GM10248 (cell line): Measurements from ENCODE around the gene PLLP.

ENCODE experiments used
- CTCF ChIA-PET: fragments of 300-600 bp; sonication (Branson Sonifier 250); formaldehyde crosslinking; extraction: SDS; loops from one replicate; lab custom pipeline; 2021; ENCODE audit warnings: antibody characterized with exemption; lab: Yijun Ruan, JAX
- POLR2A ChIA-PET: fragments of 350-650 bp; sonication (Branson Sonifier 250); formaldehyde crosslinking; extraction: SDS; loops from one replicate; lab custom pipeline; 2020; ENCODE audit warnings: antibody characterized with exemption; lab: Yijun Ruan, JAX
- DNase-seq: peaks from one replicate; pipeline ENCODE4 v3.0.0; 2012; ENCODE audit errors: extremely low spot score
- TF ChIP-seq, protein P1 (sequence below): IDR thresholded peaks from 2 replicates; pipeline ENCODE4 v1.5.1; 2012; ENCODE audit warnings: mild to moderate bottlenecking, low read depth; ENCODE audit errors: extremely low read depth, missing control alignments, control extremely low read depth

The PLLP gene

DNA sequence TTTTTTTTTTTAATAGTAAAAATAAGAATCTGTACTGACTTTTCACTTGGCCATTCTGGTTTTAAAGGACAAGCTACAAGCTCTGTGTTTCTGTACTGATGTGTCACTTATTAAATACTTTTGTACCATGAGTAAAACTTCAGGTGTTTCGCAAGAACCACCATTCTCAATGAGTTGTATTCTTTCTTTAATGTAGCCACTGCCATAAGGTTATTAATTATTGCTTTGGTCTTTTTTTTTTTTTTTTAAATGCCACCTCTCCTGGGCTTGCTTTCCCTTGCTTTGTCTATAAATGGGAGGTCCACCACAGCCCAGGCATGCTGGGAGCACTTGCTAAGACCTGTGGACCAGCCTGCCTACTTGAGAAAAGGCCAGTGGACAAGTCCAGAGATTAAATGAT, 31.0 kb downstream of the PLLP start:
- TF ChIP-seq, protein P1, sequence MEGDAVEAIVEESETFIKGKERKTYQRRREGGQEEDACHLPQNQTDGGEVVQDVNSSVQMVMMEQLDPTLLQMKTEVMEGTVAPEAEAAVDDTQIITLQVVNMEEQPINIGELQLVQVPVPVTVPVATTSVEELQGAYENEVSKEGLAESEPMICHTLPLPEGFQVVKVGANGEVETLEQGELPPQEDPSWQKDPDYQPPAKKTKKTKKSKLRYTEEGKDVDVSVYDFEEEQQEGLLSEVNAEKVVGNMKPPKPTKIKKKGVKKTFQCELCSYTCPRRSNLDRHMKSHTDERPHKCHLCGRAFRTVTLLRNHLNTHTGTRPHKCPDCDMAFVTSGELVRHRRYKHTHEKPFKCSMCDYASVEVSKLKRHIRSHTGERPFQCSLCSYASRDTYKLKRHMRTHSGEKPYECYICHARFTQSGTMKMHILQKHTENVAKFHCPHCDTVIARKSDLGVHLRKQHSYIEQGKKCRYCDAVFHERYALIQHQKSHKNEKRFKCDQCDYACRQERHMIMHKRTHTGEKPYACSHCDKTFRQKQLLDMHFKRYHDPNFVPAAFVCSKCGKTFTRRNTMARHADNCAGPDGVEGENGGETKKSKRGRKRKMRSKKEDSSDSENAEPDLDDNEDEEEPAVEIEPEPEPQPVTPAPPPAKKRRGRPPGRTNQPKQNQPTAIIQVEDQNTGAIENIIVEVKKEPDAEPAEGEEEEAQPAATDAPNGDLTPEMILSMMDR, result no peak
- ChIA-PET CTCF (no interaction called here), POLR2A (no interaction called here)
- no peak for DNase-seq

DNA sequence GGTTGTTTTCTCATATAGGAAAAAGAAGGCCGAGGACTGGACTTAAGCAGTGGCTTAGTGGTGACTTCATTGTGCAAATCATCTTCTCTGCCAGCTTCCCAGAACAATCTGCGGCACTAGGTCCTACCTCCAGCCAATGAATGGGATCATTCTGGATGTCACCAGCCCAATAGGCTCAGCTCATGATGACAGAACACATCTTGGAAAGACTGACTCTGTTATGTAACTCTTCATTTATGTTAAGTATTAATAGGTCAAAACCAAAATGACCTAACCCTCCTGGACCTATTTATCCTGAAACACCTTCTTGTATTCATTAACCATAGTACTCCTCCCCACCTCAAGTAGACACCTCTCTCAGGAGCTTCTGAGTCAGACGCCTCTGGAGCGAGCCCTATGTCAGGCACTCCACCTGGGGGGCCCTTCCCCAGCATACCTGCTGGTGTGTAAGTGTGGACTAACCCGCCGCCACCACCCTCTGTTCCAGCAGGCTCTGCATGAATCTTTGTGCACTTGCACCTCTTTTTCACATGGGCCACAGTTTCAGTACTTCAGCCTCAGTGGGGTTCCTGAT, 32.2 kb downstream of the PLLP start:
- DNase-seq, result no peak
- ChIA-PET CTCF (interaction anchor here (1.3 kb wide), 1 partner anchor 12 kb away, joined by 3 read pairs; no protein-coding TSS in a partner anchor), POLR2A (no interaction called here)
- TF ChIP-seq, protein P1, result no peak

DNA sequence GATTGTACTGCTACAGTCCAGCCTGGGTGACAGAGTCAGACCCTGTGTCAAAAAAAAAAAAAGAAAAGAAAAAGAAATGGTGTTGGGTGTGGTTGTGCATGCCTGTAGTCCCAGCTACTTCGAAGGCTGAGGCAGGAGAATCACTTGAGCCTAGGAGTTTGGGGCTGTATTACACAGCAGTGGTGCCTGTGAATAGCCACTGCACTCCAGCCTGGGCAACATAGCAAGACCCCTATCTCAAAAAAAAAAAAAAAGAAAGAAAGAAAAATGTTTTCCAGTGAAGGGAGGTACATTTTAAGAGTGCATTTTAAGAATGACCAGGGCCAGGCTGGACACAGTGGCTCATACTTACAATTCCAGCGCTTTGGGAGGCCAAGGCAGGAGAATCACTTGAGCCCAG, 33.1 kb downstream of the PLLP start:
- CTCF ChIA-PET, result interaction anchor here (0.7 to 1.3 kb wide), 2 partner anchors 10 to 13 kb away, joined by 3 read pairs; no protein-coding TSS in a partner anchor
- TF ChIP-seq, protein P1, result no peak
- no peak for DNase-seq
- POLR2A ChIA-PET, result no interaction called here

DNA sequence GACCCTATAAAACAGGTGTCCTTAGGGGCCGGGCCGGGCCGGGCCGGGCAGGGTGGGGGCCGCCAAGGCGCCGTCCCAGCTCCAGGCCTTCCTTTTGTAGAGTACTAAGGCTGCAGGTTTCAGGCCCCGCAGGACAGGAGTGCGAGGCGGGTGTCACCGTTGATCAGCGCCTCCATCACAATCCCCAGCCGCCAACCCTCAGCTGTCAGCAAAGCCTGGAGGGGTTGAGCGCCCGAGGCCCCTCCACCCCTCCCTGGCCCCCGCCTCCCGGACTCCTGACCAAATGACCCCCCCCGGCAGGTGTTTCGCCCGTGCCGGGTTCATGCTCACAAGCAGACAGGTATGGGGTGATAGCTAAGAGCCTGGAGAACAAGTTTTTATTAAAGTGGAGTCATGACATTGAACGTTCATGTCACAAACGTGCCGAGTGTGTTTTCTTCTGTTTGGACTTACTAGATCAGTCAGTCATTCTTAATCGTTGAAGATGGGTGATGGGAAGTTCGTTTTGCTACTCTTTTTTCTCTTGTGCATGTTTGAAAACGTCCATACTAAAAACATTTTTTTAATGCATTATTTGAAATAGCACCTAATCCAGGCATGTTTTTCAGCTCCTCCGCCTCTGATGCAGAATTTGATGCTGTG, 38.9 kb downstream of the PLLP start:
- ChIA-PET CTCF (interaction anchor here (0.7 to 1.6 kb wide), 5 partner anchors 10 to 274 kb away, joined by 3 to 4 read pairs (median 3); no protein-coding TSS in a partner anchor), POLR2A (interaction anchor here (0.9 to 1.7 kb wide), 2 partner anchors 10 to 15 kb away, joined by 3 to 10 read pairs; no protein-coding TSS in a partner anchor)
- peak; percentile 45 for DNase-seq
- TF ChIP-seq, protein P1, result no peak

DNA sequence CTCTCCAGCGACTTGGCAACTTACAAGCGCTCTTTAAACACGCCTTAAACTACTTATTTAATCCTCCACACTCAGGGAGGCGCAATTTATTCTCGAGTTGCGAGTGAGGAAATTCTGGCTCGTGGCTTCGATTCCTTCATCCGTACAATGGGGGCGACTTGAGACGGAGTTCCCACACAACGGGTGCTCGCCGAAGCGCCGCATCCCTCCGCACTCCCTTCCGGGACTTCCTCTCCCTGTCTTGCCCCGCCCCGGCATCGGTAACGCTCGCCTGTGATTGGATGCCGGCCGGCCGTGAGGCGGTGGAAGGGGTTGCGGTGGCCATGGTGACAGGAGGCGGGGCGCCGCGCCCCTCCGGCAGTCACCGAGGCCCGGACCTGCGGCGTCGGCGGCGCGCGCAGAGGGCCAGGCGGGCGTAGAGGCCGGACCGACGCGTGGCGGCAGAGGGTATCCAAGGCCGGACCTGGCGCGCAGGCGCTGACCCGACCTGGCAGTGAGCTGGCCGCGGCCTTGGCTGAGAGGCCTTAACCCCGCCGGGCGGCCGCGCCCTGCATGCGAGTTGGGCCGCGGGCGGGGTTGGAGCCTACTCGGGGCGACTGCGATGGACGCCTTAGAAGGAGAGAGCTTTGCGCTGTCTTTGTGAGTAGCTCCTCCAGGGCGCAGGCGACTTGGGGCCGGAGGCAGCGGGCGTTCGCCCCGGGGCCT, 39.6 kb downstream of the PLLP start, which contains the start of gene ARL2BP:
TSS of gene ARL2BP (plus strand) at position 493 of the 705 bp plus-strand sequence. CDS start at position 602, 109 bp downstream.
- TF ChIP-seq, protein P1, result no peak
- CTCF ChIA-PET, result interaction anchor here (0.7 to 1.6 kb wide), 5 partner anchors 9 to 275 kb away, joined by 3 to 4 read pairs (median 3); no protein-coding TSS in a partner anchor
- POLR2A ChIA-PET, result interaction anchor here (0.9 to 1.7 kb wide), 2 partner anchors 11 to 16 kb away, joined by 3 to 10 read pairs; no protein-coding TSS in a partner anchor
- peak; percentile 100 for DNase-seq

DNA sequence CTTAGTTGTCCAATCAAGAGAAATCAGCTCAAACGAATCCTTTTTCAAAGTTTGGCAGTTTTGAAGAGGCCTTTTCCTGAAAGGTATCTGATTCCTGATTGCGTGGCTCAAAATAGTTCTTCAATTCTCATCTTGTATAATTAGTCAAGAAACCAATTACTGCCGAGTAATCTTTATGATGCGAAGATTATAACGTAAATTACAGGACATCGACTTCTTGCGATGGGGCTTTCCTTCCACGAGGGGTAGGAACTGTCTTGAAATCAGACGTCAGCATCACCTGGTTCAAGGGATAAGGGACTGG, 40.1 kb downstream of the PLLP start:
- CTCF ChIA-PET, result interaction anchor here (1.0 to 1.6 kb wide), 2 partner anchors 8 to 161 kb away, joined by 3 to 4 read pairs; no protein-coding TSS in a partner anchor
- DNase-seq, result no peak
- POLR2A ChIA-PET, result no interaction called here
- TF ChIP-seq, protein P1, result no peak
